ENCODE results near the gene SLC26A9.

Gene SLC26A9

DNA sequence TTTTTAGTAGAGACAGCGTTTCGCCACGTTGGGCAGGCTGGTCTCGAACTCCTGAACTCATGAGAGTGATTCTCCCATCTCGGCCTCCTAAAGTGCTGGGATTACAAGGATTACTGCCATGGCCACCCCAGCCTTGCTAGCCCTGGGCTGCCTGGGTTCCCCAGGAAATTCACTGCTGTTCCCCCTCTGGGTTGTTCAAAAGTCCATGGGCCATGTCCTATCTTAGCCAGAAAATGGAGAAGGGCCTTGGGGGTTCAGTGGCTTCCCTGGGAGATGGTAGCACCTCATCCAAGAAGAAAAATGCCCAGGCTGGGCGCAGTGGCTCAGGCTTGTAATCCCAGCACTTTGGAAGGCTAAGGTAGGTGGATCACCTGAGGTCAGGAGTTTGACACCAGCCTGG lies 20.9 kb downstream of the SLC26A9 start:
- H3K4me3 ChIP-seq, result no peak overlapping the region
- DNase-seq, result no peak

DNA sequence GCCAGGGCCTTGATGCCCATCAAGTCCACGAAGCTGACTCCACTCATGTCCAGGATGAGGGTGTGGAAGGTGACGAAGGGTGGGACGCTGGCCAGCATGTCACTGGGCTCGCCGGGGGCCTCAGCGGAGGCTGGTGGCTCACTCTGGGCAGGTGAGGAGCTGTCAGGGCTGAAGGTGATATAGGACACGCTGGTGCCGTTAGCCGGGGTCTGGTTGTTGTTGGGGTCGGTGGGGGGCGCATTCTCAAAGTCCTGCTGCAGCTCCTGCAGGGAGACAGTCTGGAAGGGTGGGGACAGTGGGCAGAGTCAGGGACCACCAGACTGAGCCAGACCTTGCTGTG lies 21.7 kb downstream of the SLC26A9 start:
- no peaks in the 10 kb centered on the region for H3K36me3 ChIP-seq
- peak in 1 of 2 donors; percentile 61 for DNase-seq
- H3K27ac ChIP-seq, result no peak overlapping the region
- TF ChIP-seq, protein P1, sequence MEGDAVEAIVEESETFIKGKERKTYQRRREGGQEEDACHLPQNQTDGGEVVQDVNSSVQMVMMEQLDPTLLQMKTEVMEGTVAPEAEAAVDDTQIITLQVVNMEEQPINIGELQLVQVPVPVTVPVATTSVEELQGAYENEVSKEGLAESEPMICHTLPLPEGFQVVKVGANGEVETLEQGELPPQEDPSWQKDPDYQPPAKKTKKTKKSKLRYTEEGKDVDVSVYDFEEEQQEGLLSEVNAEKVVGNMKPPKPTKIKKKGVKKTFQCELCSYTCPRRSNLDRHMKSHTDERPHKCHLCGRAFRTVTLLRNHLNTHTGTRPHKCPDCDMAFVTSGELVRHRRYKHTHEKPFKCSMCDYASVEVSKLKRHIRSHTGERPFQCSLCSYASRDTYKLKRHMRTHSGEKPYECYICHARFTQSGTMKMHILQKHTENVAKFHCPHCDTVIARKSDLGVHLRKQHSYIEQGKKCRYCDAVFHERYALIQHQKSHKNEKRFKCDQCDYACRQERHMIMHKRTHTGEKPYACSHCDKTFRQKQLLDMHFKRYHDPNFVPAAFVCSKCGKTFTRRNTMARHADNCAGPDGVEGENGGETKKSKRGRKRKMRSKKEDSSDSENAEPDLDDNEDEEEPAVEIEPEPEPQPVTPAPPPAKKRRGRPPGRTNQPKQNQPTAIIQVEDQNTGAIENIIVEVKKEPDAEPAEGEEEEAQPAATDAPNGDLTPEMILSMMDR (IDR thresholded peaks at IDR 0.05), result no peak
- intact Hi-C loops (cut with DNase I; ENCODE audit: low total_unique reads), result loop anchor here (5.0 to 10.0 kb wide), 2 partner anchors 56 to 193 kb away; partner anchors contain the start of gene AVPR1B
- peaks cover 0 to 40% (median 19%) of the 10 kb centered on the region in 4 donors for H3K4me1 ChIP-seq
- H3K4me3 ChIP-seq, result no peak overlapping the region
- no peaks in the 10 kb centered on the region for H3K27me3 ChIP-seq
- no peaks in the 10 kb centered on the region for H3K9me3 ChIP-seq

More for the DNA sequence above, 20.9 kb downstream of the SLC26A9 start:
- Histone ChIP-seq H3K27ac (no peak overlapping the region), H3K4me1 (peaks cover 0 to 33% (median 18%) of the 10 kb centered on the region in 4 donors), H3K27me3 (no peaks in the 10 kb centered on the region), H3K9me3 (no peaks in the 10 kb centered on the region), H3K36me3 (no peaks in the 10 kb centered on the region)
- intact Hi-C loops (cut with DNase I; ENCODE audit: low total_unique reads), result loop anchor here (5.0 to 10.0 kb wide), 2 partner anchors 55 to 192 kb away; partner anchors contain the start of gene AVPR1B
- TF ChIP-seq, protein P1 (IDR thresholded peaks at IDR 0.05), result no peak

DNA sequence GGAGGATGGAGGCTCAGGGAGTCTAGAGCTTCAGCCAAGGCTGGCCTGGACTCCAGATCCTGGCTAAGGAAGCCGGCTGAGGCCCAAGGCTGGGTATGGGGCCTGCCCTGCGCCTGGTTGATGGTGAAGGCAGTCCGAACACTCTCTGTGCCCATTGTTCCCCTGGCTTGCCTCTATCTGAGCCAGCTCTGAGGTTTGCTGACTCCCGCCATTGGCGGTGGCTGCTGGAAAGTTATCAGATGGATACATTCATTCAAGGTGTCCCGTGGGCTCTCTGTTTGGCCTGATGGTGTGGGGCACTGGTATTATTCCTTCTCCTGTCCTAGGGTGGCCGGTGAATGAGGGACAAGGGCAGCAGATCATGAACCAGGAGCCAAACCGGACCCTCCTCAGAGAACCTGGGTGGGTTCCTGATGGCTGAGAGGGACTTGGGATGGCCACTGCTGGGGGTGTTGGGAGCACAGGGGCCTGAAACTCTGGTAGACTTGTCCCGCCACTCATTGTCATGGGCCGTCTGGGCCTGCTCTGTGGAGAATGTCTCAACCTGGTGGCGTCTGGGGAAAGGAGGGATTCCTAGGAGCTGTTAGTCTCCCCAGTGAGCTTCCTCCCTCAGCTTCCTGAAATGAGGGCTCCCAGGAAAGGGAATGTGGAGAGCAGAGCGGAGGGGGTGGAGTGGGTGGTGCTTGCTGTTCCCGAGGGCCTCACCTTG lies 22.2 kb downstream of the SLC26A9 start:
- TF ChIP-seq, protein P1 (IDR thresholded peaks at IDR 0.05), result no peak
- no peaks in the 10 kb centered on the region for H3K27me3 ChIP-seq
- H3K27ac ChIP-seq, result peak overlapping the region; percentile 43 to 62
- peaks cover 0 to 46% (median 20%) of the 10 kb centered on the region in 4 donors for H3K4me1 ChIP-seq
- intact Hi-C loops (cut with DNase I; ENCODE audit: low total_unique reads), result loop anchor here (5.0 to 10.0 kb wide), 2 partner anchors 56 to 194 kb away; partner anchors contain the start of gene AVPR1B
- DNase-seq, result peak in 1 of 2 donors; percentile 59
- H3K4me3 ChIP-seq, result no peak overlapping the region
- H3K36me3 ChIP-seq, result no peaks in the 10 kb centered on the region
- H3K9me3 ChIP-seq, result no peaks in the 10 kb centered on the region

DNA sequence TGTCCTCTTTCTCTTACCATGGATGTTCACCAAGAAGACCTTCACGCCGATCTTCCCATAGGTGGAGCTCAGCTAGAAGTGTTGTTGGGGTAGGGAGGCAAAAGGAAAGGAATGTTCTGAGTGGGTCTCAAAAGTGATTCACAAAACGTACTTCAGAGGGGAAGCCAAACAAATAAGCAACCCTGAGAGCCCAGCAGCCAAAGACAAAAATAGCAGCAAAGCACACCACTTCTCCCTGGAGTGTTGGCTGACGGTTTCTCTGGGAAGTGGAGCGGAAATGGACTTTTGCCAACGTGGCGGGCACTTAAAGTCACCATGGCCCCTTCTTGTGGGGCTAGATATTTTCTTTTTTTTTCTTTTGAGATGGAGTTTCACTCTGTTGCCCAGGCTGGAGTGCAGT lies 23.1 kb downstream of the SLC26A9 start:
- Histone ChIP-seq H3K27ac (peak overlapping the region; percentile 43 to 62), H3K36me3 (no peaks in the 10 kb centered on the region), H3K4me1 (peaks cover 0 to 54% (median 28%) of the 10 kb centered on the region in 4 donors), H3K4me3 (no peak overlapping the region), H3K9me3 (no peaks in the 10 kb centered on the region), H3K27me3 (no peaks in the 10 kb centered on the region)
- TF ChIP-seq, protein P1 (IDR thresholded peaks at IDR 0.05), result no peak
- DNase-seq, result peak; percentile 34 to 81
- intact Hi-C loops (cut with DNase I; ENCODE audit: low total_unique reads), result loop anchor here (5.0 to 10.0 kb wide), 2 partner anchors 57 to 195 kb away; partner anchors contain the start of gene AVPR1B

DNA sequence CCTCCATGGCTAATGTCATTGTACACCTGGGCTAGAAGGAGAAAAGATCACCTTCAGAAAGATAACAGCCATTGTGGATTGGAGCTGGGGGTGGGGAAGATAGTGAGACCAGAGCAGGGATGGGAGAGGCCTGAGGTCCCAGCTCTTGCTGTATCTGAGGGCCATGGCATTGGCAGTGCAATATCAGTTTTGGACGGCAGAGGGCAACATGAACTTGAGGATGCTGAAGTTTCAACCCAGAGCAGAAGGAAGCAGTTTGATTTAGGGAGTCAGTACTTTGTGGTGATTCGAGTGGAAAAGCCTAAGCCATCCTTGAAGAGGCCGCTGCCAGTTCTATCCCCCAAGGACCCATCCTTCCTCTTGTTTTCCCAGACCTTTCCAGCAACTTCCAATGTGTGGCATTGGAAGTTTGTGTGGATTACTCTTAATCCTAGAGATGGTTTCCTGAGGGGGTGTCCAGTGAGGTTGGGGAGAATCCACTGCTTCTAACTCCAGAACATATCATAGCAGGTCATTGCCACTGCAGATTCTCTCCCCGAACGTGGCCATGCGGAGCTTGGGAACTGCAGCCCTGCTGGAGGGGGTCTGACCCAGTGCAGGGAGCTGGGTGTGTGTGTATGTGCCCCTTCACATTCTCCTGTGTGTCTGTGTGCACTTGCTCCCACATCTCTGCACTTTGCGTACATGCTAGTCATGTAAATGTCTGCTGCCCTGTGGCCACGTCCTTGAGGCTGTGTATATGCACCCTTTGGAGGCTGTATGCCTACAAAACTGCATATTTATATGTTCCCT lies 24.1 kb downstream of the SLC26A9 start:
- no peak overlapping the region for H3K4me3 ChIP-seq
- DNase-seq, result peak; percentile 86 to 90
- no peaks in the 10 kb centered on the region for H3K36me3 ChIP-seq
- H3K4me1 ChIP-seq, result peaks cover 0 to 64% (median 38%) of the 10 kb centered on the region in 4 donors
- peak overlapping the region; percentile 43 to 62 for H3K27ac ChIP-seq
- H3K27me3 ChIP-seq, result no peaks in the 10 kb centered on the region
- intact Hi-C loops (cut with DNase I; ENCODE audit: low total_unique reads), result no loop called here
- TF ChIP-seq, protein P1 (IDR thresholded peaks at IDR 0.05), result peak; percentile 89 to 91
- no peaks in the 10 kb centered on the region for H3K9me3 ChIP-seq
